GM12878 (cell line): ENCODE measurements around the gene SMIM12. TPM values are rescaled to one million over a fixed set of nuclear protein-coding genes. Genes with fewer than 3 reads are reported as not detected.

Experiments used
- ATAC-seq: fragments of 200-7000 bp; cut with Tn5 transposase; 3 replicates; pipeline ENCODE4 v1.9.1; 2020; ENCODE audit warnings: mild to moderate bottlenecking, moderate library complexity
- BruUV-seq: library from RNA; stranded (reverse); fragments of 400-500 nt; replicated peaks from 2 replicates; lab custom pipeline; 2021; lab: Mats Ljungman, UMichigan
- CTCF ChIA-PET: fragments of 300-600 bp; sonication (Branson Sonifier 250); formaldehyde crosslinking; extraction: SDS; loops from one replicate; lab custom pipeline; 2021; ENCODE audit warnings: inconsistent platforms; lab: Yijun Ruan, JAX
- POLR2A ChIA-PET: fragments of 350-600 bp; formaldehyde crosslinking; extraction: SDS; loops from one replicate; lab custom pipeline; 2021; ENCODE audit warnings: inconsistent platforms; lab: Charles Lee
- RAD21 ChIA-PET: fragments of 300-600 bp; sonication (Branson Sonifier 250); formaldehyde crosslinking; loops from one replicate; lab custom pipeline; 2023; ENCODE audit warnings: antibody characterized with exemption; ENCODE audit not compliant: unreplicated experiment; lab: Charles Lee
- SMC1A ChIA-PET: fragments of 300-600 bp; sonication (Branson Sonifier 250); formaldehyde crosslinking; loops from one replicate; lab custom pipeline; 2023; ENCODE audit not compliant: unreplicated experiment, uncharacterized antibody; lab: Charles Lee
- DNase-seq: peaks from one replicate; pipeline ENCODE4 v3.0.0-alpha.2; 2011; ENCODE audit warnings: low read depth, low spot score
- FAIRE-seq: peaks from 3 replicates; lab custom pipeline; 2011; peaks lifted over from hg19 to GRCh38; lab: Jason Lieb, UNC
- H2AFZ ChIP-seq: 2 replicates; pipeline ENCODE4 v1.6.0; 2011; ENCODE audit warnings: low read depth, low read length, control low read depth; ENCODE audit not compliant: control insufficient read depth
- H3K27ac ChIP-seq: 2 replicates; pipeline ENCODE4 v1.5.1; 2011; ENCODE audit warnings: control low read depth; ENCODE audit not compliant: control insufficient read depth, insufficient read depth
- H3K27me3 ChIP-seq, 2 experiments: replicated peaks in 1 of 2; 2 replicates each; pipeline versions ENCODE4 v1.6.0 to v1.6.1; 2011; ENCODE audit warnings: low read length in 1 of 2; ENCODE audit not compliant: control insufficient read depth in 2 of 2, insufficient read depth in 2 of 2
- H3K36me3 ChIP-seq, 2 experiments: 2 replicates each; pipeline ENCODE4 v1.5.1; 2011; ENCODE audit warnings: low read length in 1 of 2; ENCODE audit not compliant: control insufficient read depth in 2 of 2, insufficient read depth in 2 of 2
- H3K4me1 ChIP-seq: 2 replicates; pipeline ENCODE4 v1.6.1; 2011; ENCODE audit warnings: mild to moderate bottlenecking, low read length, moderate library complexity, mixed read lengths; ENCODE audit not compliant: control insufficient read depth, insufficient read depth
- H3K4me2 ChIP-seq: 2 replicates; pipeline ENCODE4 v1.6.0; 2011; ENCODE audit warnings: control low read depth; ENCODE audit not compliant: control insufficient read depth, insufficient read depth
- H3K4me3 ChIP-seq: fragments of 200-600 bp; sonication (generic); 2 replicates; pipeline ENCODE4 v1.5.1; 2016
- H3K79me2 ChIP-seq: 2 replicates; pipeline ENCODE4 v1.6.0; 2011; ENCODE audit warnings: low read length; ENCODE audit not compliant: control insufficient read depth, insufficient read depth
- H3K9ac ChIP-seq: 2 replicates; pipeline ENCODE4 v1.8.0; 2011; ENCODE audit warnings: low read length, control low read depth, mixed read lengths; ENCODE audit not compliant: control insufficient read depth, insufficient read depth
- H3K9me3 ChIP-seq: replicated peaks from 3 replicates; pipeline ENCODE4 v1.5.1; 2011; ENCODE audit warnings: mild to moderate bottlenecking, low read length; ENCODE audit not compliant: control insufficient read depth, insufficient read depth
- H4K20me1 ChIP-seq: 2 replicates; pipeline ENCODE4 v1.6.0; 2011; ENCODE audit not compliant: control insufficient read depth, insufficient read depth
- BCLAF1 ChIP-seq: fragments of 450-650 bp; IDR thresholded peaks from 2 replicates; pipeline ENCODE4 v1.6.1; 2017; ENCODE audit warnings: antibody characterized with exemption, mild to moderate bottlenecking, moderate library complexity
- CREB1 ChIP-seq: IDR thresholded peaks from 2 replicates; pipeline ENCODE4 v1.6.1; 2012; ENCODE audit warnings: low read depth, mild to moderate bottlenecking, inconsistent platforms
- ESRRA ChIP-seq: IDR thresholded peaks from 2 replicates; pipeline ENCODE4 v1.6.1; 2012; ENCODE audit warnings: mild to moderate bottlenecking, low read length, improper control_type of control experiment
- MTA3 ChIP-seq: IDR thresholded peaks from 2 replicates; pipeline ENCODE4 v1.6.1; 2012; ENCODE audit warnings: low read length, inconsistent platforms, borderline replicate concordance
- RAD51 ChIP-seq: fragments of 450-650 bp; IDR thresholded peaks from 2 replicates; pipeline ENCODE4 v1.6.1; 2016; ENCODE audit warnings: moderate library complexity, mild to moderate bottlenecking, inconsistent platforms
- TBL1XR1 ChIP-seq: IDR thresholded peaks from 2 replicates; pipeline ENCODE4 v1.6.1; 2012; ENCODE audit warnings: low read depth, low read length, improper control_type of control experiment
- ZBTB40 ChIP-seq: fragments of 450-650 bp; IDR thresholded peaks from 2 replicates; pipeline ENCODE4 v1.6.1; 2016; ENCODE audit warnings: mild to moderate bottlenecking, moderate library complexity, borderline replicate concordance
- ZNF384 ChIP-seq: IDR thresholded peaks from 2 replicates; pipeline ENCODE4 v1.6.1; 2012; ENCODE audit warnings: low read depth, mild to moderate bottlenecking, low read length, improper control_type of control experiment, borderline replicate concordance
- ZZZ3 ChIP-seq: IDR thresholded peaks from 2 replicates; pipeline ENCODE4 v1.6.1; 2011; ENCODE audit warnings: low read depth; ENCODE audit not compliant: control insufficient read depth, insufficient read length
- WGBS: methylation state at CpG from one replicate; pipeline ENCODE4 v1.1.6; 2016; ENCODE audit warnings: low lambda C conversion rate; ENCODE audit not compliant: insufficient replicate concordance, insufficient coverage; ENCODE audit errors: missing lambda C conversion rate; 5-methylcytosine and 5-hydroxymethylcytosine counted together
- in situ Hi-C: fragments of 300-500 bp; cut with MboI; formaldehyde crosslinking; loops from 9 replicates; pipeline ENCODE4 v1.14.3; 2018; ENCODE audit warnings: mixed read lengths
- intact Hi-C: fragments of 100-400 bp; cut with micrococcal nuclease; formaldehyde crosslinking; loops from one replicate; pipeline ENCODE4 v1.14.2; 2022; ENCODE audit not compliant: unreplicated experiment
- polyA plus RNA-seq, 11 experiments: library from polyadenylated mRNA; depleted of rRNA in 4 of 11; unstranded in 6 of 11; stranded (reverse) in 5 of 11; fragments of >200 nt; fragmentation: Nextera tagmentation in 4 of 11; fragmentation: Illumina TruSeq in 1 of 11; extraction: Ambion mirVana in 4 of 11; extraction: Trizol in 1 of 11; gene quantifications; 1 replicate in 1 of 11; 2 replicates in 10 of 11; pipeline versions ENCODE4 v1.2.1 to v1.2.3, GENCODE V29; 2011 to 2016; ENCODE audit warnings: inconsistent platforms in 2 of 11, missing spikeins in 2 of 11, low read depth in 1 of 11
- total RNA-seq, 4 experiments: library from RNA; depleted of rRNA in 3 of 4; stranded (reverse); fragments of >200 nt in 3 of 4; fragmentation: Illumina TruSeq in 1 of 4; extraction: Trizol in 1 of 4; gene quantifications; 2 replicates each; pipeline versions ENCODE4 v1.2.1 to v1.2.3, GENCODE V29; 2013 to 2021

The SMIM12 gene
- total and polyA plus RNA-seq, 10 of the 15 experiments (the other 5 are each of a cell fraction or from before 2014, with no cell fraction given) = 26.1 to 81.5 (median 44.1) TPM

GRCh38 chr1:34808051-34808810 lies 51.3 kb downstream of the SMIM12 start (continued):
- TF ChIP-seq BCLAF1 = no peak
- TF ChIP-seq, all 136 proteins: peak for 0

GRCh38 chr1:34806396-34806795 lies 53.2 kb downstream of the SMIM12 start:
- H3K36me3 ChIP-seq = no peaks in the 10 kb centered on the region
- no peak overlapping the region for H3K4me3 ChIP-seq
- ChIA-PET POLR2A (no interaction called here), RAD21 (no interaction called here), SMC1A (no interaction called here), CTCF (no interaction called here)
- in situ Hi-C loops (no loop called here), intact Hi-C loops (no loop called here)
- 34% methylated on average over 3 of the region's 3 CpGs for WGBS
- ATAC-seq (no peak), DNase-seq (no peak), FAIRE-seq (no peak)
- H3K79me2 ChIP-seq = no peaks in the 10 kb centered on the region
- BruUV-seq = no TSS peak
- H3K27me3 ChIP-seq = no peaks in the 10 kb centered on the region
- H2AFZ ChIP-seq = no peak overlapping the region
- H3K4me1 ChIP-seq = no peaks in the 10 kb centered on the region
- H4K20me1 ChIP-seq = no peaks in the 10 kb centered on the region
- H3K9me3 ChIP-seq = no peaks in the 10 kb centered on the region; the same call in 2 of the 3 replicates
- no peak overlapping the region for H3K4me2 ChIP-seq
- H3K9ac ChIP-seq = no peak overlapping the region
- H3K27ac ChIP-seq = no peak overlapping the region
- TF ChIP-seq ZNF384 (no peak), MTA3 (no peak), ZZZ3 (no peak), TBL1XR1 (no peak), CREB1 (no peak), RAD51 (no peak), ESRRA (no peak), ZBTB40 (no peak)
